Daoy (cell line): ENCODE data around the gene ZNF227. TPM values are rescaled to one million over a fixed set of nuclear protein-coding genes. Genes with fewer than 3 reads are reported as not detected.
"Not testable (repeated sequence)": the region's sequence is repeated elsewhere in the genome, so short reads cannot be mapped to it uniquely, and the experiment has no call there.

ENCODE experiments used
- DNase-seq: peaks from one replicate; pipeline ENCODE4 v3.0.0-alpha.2; 2015; ENCODE audit warnings: low read depth
- total RNA-seq: library from RNA; depleted of rRNA; stranded (reverse); fragments of >200 nt; shearing (Covaris generic); gene quantifications from 2 replicates; pipeline ENCODE4 v1.2.3, GENCODE V29; 2014; rRNA removed

The ZNF227 gene
- total RNA-seq = 16.1 and 18.7 TPM in 2 replicates

DNA sequence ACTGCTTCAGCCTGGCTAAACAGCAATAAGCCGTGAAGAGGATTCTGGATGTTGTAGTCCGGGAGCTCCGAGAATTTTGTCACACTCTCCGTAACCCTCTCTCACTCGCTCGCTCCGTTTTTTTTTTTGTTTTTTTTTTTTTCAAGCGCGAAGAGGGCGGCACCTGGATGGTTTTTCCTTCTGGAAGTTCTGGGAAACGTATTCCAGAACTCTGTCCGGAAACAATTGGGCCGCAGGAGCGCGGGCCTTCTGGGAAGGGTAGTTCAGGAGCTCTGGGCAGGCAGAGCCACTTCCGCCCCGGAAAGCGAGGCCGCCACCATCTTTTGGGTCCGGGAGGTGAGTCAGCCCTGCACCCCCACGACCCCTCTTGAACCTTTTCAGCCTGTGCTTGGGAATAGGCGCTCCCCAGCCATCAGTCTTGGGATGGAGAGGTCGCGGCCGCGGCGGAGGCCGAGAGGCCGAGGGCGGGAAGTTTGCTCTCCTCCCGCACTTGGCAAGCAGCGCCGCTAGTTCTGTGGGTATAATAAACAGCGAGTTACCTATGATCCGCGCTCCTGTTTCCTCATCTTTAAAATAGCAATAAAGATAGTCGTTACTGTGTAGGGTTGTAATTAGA is at the start of gene ZNF227:
ZNF227 (plus strand) TSS at position 283 of the 616 bp plus-strand sequence. CDS start 5,261 bp downstream, outside the sequence.
- peak; percentile 97 for DNase-seq

DNA sequence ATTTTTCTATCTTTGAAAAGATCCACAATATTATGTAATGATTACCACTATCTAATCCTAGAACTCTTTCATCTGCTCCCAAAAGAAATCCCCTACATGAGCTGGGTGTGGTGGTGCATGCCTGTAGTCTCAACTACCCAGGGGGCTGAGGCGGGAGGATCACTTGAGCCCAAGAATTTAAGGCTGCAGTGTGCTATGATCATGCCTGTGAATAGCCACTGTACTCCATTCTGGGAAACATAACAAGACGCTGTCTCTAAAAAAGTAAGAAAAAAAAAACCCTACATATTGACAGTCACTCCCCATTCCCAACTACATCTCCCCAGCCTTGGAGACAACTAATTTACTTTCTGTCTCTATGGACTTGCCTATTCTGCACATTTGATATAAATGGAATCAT is 48.5 kb upstream of the ZNF227 start:
- no peak for DNase-seq

DNA sequence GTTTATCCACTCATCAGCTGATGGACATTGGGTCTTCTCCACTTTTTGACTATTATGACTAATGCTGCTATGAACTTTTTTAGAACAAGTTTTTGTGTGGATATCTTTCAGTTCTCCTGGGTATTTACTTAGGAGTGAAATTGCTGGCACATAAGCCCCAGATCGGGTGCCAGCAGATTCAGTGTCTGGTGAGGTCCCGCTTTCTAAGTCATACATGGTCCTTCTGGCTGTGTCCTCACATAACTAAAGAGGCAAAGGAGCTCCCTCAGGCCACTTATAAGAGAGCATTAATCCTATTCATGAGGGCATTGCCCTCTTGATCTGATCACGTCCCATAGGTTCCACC is 48.0 kb upstream of the ZNF227 start:
- no peak for DNase-seq

DNA sequence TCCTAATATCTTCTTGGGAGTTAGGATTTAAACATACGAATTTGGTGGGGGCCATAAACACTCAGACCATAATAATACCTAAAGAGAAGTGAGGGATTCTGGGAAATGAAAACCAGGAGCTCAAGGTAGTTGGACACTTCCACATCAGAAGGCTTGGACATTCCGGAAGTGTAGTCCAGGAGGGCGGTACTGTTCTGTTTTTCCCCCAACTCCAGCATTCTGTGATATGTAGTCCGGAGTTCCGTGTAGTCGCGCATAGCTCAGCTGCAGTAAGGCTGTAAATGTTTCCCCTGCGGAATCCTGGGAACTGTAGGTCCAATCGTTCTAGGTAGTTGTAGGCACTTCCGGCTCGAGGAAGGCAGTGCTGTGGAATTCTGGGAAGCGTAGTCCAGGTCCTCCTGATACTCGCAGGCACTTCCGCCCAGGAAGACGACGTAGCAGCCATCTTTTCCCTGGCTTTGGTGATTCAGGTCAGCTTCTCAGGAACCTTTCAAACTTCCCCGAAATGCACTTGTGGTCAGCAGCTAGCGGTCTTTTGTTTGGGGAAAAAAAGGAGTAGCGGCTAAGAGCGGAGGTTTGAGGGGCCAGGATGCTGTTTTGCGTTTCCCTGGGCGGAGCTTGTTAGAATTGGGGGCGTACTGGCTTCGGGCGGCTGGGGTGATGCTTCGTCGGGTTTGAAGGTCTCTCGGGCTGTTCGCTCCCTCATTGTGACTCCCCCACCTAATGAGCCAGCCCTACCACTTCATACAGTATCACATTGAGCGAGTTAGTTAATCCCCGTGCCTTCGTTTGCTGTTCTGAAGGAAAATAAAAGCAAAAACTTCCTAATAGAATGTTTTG is 47.4 kb upstream of the ZNF227 start, which contains the start of gene ZNF226:
ZNF226 (plus strand) TSS at position 428 of the 840 bp plus-strand sequence. CDS start 4,981 bp downstream, outside the sequence.
- DNase-seq = peak; percentile 98

DNA sequence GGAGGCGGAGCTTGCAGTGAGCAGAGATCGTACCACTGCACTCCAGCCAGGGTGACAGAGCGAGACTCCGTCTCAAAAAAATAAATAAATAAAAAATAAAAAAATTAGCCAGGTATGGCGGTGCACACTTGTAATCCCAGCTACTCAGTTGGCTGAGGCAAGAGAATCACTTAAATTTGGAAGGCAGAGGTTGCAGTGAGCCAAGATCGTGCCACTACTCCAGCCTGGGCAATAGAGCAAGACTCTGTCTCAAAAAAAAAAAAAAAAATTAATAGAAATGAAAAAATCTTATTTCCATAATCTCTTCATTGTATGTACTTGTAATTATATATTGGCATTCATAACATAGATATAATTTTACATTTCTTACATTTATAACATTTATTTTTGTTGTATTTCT is 41.7 kb upstream of the ZNF227 start:
- not testable (repeated sequence) for DNase-seq

DNA sequence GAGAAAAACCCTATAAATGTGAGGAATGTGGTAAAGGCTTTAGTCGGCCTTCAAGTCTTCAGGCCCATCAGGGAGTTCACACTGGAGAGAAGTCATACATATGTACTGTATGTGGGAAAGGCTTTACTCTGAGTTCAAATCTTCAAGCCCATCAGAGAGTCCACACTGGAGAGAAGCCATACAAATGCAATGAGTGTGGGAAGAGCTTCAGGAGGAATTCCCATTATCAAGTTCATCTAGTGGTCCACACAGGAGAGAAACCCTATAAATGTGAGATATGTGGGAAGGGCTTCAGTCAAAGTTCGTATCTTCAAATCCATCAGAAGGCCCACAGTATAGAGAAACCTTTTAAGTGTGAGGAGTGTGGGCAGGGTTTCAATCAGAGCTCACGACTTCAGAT is 35.7 kb upstream of the ZNF227 start:
- DNase-seq = no peak

DNA sequence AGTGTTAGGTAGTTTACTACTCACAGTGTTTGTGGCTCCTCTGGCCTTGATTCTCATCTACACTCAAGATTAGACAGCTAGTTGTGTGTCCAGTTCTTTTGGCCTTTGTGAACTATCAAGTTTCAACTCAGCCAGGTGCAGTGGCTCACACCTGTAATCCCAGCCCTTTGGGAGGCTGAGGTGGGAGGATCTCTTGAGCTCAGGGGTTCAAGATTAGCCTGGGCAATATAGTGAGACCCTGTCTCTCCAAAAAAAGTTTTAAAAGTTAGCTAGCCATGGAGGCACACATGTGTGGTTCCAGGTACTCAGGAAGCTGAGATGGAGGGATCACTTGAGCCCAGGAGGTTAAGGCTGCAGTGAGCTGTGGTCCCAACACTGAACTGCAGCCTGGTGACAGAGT is 31.4 kb upstream of the ZNF227 start:
- DNase-seq = no peak

DNA sequence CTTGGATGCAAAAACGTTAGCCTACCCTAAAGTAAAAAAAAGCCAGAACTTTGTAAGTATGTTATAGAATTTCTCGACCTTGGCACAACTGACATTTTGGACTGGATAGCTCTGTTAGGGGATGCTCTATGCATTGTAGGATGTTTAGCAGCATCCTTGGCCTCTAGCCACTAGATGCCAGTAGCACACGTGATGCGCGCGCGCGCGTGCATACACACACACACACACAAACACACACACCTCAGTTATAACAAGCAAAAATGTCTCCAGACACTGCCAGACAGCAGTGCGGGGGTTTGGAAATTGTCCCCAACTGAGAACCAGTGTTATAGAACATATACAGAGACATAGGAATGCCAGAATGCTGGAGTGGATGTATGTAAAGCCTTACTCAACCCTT is 30.2 kb upstream of the ZNF227 start:
- no peak for DNase-seq

DNA sequence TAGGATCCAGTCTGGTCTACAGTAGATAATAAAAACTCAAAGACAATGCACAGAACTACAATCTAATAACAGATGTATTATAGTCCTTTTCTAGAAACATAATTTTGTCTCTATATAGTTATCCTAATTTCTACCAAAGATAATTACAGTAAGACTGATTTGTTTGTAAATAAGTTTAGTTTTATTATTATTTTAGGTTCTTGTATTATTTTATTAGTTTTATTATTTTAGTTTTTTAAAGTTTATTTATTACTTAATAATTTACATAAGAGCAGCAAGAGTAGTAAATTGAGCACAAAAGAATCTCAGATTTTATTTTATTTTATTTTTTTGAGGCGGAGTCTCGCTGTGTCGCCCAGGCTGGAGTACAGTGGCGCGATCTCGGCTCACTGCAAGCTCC is 22.3 kb upstream of the ZNF227 start:
- no peak for DNase-seq

DNA sequence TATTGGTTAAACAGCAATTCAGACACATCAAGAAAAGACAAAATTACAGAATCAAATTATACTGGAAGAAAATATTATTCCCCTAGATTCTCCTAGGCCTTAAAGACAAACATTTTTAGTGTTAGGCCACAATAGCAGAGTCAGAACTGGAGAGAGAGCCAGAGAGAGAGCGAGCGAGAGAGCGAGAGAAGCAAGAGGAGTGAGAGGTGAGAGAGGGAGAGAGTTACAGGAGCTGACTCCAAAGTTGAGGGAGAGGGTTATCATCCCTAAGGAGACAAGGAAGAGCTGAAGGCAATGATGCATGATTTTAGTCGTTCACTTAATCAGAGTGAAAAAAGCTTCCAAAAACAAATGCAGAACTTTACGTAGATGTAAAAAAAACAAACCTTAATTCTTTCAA is 20.2 kb upstream of the ZNF227 start:
- no peak for DNase-seq

DNA sequence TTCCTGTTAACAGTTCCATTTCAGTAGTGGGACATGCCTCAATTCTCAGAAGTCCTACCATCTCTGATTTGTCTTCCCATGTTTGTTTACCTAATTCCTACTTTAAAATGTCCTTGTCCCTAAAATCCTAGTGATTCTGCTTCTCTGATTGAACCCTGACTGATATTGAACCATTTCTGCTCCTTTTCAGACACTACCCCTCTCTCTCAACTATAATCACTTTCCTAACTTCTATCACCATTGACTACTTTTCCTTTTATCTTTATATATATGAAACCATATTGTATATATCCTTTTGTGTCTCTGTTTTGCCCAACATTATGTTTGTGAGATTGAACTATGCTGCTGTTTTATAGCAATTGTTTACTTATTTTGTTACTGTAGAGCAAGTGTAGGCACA is 15.6 kb upstream of the ZNF227 start:
- DNase-seq = no peak

DNA sequence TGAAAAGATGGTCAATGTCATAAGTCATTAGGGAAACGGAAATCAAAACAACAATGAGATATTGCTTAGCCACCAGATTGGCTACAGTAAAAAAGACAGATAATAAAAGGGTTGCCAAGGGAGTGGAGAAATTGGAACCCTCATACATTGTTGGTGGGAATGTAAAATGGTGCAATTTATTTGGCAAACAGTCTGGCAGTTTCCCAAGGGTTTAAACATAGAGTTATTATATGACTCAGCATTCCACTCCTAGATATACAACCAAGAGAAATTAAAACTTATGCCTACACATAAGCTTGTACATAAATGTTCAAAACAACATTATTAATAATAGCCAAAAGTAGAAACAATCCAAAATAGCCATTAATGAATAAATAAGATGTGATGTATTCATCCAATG is 9.9 kb upstream of the ZNF227 start:
- no peak for DNase-seq

DNA sequence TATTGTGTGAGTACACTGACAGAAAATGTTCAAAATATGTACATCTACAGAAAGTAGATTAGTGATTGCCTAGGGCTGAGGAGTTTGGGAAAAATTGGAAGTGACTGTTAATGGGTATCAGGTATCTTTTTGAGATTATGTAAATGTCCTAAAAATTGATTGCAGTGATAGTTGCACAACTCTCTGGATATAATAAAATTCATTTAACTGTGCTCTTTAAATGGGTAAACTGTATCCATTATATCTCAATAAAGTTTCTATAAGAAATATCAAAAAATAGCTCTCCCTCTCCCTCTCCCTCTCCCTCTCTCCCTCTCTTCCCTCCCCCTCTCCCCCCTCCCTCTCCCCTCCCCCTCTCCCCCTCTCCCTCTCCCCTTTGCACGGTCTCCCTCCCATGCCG is 9.4 kb upstream of the ZNF227 start:
- DNase-seq = no peak

DNA sequence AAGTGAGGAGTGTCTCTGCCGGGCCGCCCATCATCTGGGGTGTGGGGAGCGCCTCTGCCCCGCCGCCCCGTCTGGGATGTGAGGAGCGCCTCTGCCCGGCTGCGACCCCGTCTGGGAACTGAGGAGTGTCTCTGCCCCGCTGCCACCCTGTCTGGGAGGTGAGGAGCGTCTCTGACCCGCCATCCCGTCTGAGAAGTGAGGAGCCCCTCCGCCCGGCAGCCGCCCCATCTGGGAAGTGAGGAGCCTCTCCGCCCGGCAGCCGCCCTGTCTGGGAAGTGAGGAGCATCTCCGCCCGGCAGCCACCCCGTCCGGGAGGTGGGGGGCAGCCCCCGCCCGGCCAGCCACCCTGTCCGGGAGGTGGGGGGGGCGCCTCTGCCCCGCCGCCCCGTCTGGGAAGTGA is 8.5 kb upstream of the ZNF227 start:
- not testable (repeated sequence) for DNase-seq

DNA sequence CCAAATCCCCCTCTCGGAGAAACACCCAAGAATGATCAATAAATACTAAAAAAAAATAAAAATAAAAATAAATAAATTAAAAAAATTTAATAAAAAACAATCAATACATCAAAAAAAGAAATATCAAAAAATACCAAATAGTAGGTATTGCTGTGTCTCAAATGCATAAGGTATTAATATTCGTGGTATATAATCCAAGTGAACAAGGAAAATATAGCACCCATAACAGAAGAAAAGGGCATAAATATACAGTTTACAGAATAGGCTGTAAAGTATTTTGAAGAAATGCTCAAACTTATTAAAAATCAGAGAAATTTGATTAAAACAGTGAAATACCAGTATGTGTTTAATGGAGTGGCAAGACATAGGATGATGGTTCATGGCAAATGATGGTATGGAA is 7.6 kb upstream of the ZNF227 start:
- DNase-seq = no peak

DNA sequence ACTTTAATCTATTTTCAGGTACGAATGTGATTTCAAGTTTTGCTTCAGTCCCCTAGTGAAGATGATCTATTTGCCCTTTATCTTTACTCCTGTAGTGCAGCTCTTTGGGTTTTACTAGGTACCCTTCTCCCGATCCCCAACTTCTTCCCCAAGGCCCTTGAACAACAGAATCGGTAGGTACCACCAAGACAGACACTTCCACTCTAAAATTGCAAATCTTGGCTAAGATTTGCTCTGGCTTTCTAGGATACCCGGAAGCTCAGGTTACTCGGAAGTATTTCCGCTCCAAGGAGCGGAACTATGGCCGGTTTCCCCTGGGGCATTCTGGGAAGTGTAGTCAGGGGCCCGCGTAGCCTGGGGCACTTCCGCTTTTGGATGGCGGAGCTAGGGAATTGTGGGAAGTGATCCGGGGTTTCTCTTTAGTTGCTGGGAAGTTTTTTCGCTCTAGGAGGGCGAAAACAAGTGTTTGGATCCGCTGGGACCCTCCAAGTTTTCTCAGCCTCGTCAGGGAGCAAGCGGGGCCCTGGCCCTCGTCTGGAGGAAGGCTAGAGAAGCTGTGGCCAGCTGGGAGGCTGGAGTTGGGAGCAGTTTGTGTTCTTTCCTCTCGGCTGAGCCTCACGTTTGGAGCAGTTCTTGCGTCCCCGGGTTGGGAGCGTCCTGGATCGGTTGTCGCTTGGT is 5.1 kb upstream of the ZNF227 start:
- DNase-seq = peak; percentile 96

DNA sequence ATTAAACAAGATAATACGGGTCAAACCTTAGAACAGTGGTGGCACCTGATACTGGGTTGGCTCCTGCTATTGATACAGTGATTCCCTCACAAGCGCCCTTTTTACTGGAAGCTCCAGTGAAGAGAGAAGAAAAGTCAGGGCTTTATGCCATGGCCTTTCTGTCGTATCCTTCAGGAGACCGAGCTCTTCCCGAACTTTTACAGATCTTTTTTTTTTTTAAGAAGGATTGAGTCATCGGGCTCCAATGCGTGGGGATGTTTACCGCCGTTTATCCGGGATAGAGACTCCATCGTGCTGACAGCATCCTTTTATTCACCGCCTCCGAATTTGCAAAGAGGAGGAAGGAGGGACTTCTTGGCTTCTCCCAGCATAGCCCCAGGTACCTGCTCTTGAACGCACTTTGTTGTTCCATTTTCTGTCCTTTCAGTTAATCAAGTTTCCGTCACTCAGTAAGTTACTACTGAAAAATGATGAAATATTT is 574 bp downstream of the ZNF227 start:
- peak; percentile 55 for DNase-seq

DNA sequence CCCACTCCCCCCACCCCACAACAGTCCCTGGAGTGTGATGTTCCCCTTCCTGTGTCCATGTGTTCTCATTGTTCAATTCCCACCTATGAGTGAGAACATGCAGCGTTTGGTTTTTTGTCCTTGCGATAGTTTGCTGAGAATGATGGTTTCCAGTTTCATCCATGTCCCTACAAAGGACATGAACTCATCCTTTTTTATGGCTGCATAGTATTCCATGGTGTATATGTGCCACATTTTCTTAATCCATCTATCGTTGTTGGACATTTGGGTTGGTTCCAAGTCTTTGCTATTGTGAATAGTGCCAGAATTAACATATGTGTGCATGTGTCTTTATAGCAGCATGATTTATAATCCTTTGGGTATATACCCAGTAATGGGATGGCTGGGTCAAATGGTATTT is 7.6 kb downstream of the ZNF227 start:
- not testable (repeated sequence) for DNase-seq

DNA sequence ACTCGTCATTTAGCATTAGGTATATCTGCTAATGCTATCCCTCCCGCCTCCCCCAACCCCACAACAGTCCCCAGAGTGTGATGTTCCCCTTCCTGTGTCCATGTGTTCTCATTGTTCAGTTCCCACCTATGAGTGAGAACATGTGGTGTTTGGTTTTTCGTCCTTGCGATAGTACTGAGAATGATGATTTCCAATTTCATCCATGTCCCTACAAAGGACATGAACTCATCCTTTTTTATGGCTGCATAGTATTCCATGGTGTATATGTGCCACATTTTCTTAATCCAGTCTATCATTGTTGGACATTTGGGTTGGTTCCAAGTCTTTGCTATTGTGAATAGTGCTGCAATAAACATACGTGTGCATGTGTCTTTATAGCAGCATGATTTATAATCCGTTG is 8.4 kb downstream of the ZNF227 start:
- DNase-seq = not testable (repeated sequence)

DNA sequence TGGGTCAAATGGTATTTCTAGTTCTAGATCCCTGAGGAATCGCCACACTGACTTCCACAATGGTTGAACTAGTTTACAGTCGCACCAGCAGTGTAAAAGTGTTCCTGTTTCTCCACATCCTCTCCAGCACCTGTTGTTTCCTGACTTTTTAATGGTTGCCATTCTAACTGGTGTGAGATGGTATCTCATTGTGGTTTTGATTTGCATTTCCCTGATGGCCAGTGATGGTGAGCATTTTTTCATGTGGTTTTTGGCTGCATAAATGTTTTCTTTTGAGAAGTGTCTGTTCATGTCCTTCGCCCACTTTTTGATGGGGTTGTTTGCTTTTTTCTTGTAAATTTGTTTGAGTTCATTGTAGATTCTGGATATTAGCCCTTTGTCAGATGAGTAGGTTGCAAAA is 9.0 kb downstream of the ZNF227 start:
- not testable (repeated sequence) for DNase-seq

DNA sequence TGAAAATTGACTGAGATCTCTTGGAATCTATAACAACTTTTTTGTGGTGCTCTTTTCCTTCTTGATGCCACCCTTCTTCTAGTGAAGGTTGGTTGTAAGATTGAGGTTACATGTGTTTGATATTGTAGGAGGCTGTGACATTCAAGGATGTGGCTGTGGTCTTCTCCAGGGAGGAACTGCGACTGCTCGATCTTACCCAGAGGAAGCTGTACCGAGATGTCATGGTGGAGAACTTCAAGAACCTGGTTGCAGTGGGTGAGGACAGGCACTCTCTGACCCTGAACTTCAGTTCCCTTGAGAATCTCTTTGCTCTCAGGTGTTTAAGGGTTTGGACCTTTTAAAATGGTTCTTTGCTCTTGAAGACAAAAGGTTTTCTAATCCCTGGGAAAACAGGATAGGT is 16.0 kb downstream of the ZNF227 start:
- DNase-seq = no peak

DNA sequence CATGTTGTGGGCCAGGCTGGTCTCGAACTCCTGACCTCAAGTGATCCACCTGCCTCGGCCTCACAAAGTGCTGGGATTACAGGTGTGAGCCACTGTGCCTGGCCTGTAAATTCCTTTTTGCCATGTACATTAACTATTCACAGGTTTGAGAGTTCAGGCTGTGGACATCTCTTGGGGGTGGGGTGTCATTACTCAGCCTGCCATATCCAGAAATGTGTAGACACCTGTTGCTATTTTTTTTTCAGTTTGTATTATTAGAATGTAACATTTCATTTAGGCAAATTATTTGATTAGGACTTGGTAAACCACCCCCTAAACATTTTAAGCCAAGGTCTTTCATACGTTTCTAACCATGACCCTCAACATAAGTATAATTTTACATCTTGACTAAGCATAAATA is 20.5 kb downstream of the ZNF227 start:
- DNase-seq = no peak

DNA sequence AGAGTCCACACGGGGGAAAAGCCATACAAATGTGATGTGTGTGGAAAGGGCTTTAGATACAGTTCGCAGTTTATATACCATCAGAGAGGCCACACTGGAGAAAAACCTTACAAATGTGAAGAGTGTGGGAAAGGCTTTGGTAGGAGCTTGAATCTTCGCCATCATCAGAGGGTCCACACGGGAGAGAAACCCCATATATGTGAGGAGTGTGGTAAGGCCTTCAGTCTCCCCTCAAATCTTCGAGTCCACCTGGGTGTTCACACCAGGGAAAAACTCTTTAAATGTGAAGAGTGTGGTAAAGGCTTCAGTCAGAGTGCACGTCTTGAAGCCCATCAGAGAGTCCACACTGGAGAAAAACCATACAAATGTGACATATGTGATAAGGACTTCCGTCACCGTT is 24.1 kb downstream of the ZNF227 start:
- no peak for DNase-seq
